ENCODE data around the gene IRF2. TPM values are rescaled to one million over a fixed set of nuclear protein-coding genes. Genes with fewer than 3 reads are reported as not detected.
A peak's percentile ranks its signal among the peaks of the same experiment; 100 is the strongest.

IRF2 gene
- total RNA-seq, 2 experiments from 2014 or later, result 11.4 to 14.9 TPM

DNA sequence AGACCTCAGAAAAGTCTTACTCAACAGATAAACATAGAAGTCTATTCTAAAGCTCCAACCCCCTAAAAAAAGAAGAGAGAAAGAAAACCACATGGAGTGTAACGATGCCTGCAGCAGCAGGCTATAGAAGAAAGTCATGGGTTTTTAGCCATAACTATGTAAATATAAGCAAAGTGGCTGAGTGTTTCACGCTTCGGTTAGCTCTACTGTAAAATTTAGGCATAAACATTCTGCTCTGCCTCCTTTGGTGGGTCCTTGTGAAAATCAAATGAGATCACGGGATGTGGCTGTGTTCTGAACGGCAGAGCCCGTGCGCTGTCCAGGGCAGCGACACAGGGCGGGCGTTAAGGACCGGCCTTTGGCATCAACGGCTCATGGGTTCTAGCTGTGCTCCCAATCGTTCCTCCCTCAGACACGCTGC lies 78.4 kb downstream of the IRF2 start:
- peaks cover 5% of the 10 kb centered on the region for H3K4me1 ChIP-seq (ENCODE audit: insufficient read depth, low read length)
- no peak overlapping the region for H3K4me3 Mint-ChIP-seq
- DNase-seq (no peak), ATAC-seq (ENCODE audit: poor library complexity) (no peak)
- H3K27ac ChIP-seq (ENCODE audit: low read depth in 1 of 2, low read length in 2 of 2), result no peak overlapping the region
- H3K27me3 ChIP-seq (ENCODE audit: control insufficient read depth in 1 of 2, insufficient read depth in 2 of 2, low read length in 2 of 2), result no peaks in the 10 kb centered on the region
- ChIA-PET CTCF (no interaction called here), POLR2A (no interaction called here)
- H3K9me3 ChIP-seq (ENCODE audit: control insufficient read depth in 1 of 2, insufficient read depth in 1 of 2, low read length in 2 of 2), result no peaks in the 10 kb centered on the region
- TF ChIP-seq, protein P1, sequence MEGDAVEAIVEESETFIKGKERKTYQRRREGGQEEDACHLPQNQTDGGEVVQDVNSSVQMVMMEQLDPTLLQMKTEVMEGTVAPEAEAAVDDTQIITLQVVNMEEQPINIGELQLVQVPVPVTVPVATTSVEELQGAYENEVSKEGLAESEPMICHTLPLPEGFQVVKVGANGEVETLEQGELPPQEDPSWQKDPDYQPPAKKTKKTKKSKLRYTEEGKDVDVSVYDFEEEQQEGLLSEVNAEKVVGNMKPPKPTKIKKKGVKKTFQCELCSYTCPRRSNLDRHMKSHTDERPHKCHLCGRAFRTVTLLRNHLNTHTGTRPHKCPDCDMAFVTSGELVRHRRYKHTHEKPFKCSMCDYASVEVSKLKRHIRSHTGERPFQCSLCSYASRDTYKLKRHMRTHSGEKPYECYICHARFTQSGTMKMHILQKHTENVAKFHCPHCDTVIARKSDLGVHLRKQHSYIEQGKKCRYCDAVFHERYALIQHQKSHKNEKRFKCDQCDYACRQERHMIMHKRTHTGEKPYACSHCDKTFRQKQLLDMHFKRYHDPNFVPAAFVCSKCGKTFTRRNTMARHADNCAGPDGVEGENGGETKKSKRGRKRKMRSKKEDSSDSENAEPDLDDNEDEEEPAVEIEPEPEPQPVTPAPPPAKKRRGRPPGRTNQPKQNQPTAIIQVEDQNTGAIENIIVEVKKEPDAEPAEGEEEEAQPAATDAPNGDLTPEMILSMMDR (IDR thresholded peaks at IDR 0.05), result no peak
- H3K4me1 Mint-ChIP-seq (ENCODE audit: low read depth), result peaks cover 7% of the 10 kb centered on the region
- H3K36me3 Mint-ChIP-seq (ENCODE audit: low read depth), result peaks cover 97% of the 10 kb centered on the region
- no peaks in the 10 kb centered on the region for H3K27me3 Mint-ChIP-seq
- H3K36me3 ChIP-seq (ENCODE audit: insufficient read depth, low read length), result peaks cover 94% of the 10 kb centered on the region
- no peak overlapping the region for H3K27ac Mint-ChIP-seq
- intact Hi-C loops (cut with DNase I, micrococcal nuclease), result no loop called here
- no peaks in the 10 kb centered on the region for H3K9me3 Mint-ChIP-seq
- H3K4me3 ChIP-seq (ENCODE audit: low read length), result no peak overlapping the region

DNA sequence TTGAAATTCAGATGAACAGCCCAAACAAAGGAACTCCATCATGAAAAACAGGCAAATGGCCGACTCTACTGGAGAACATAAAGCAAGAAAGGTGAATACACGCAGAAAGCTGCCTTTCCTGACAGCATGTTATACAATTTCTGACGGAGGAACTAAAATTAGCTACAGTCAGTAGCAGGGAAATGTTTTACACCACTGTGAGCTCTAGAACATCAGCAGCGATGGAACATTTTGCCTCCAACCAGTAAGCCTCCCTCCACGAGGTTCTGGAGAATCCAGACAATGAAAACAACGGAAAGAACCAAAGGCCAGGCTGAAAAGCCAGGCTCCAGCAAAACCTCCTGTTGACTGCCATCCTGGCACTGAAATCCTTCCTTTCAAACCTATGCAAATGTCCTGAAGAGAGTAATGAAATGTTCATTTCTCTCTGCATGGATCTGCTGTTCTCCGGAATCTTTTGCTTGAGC lies 78.9 kb downstream of the IRF2 start:
- Histone ChIP-seq H3K4me1 (ENCODE audit: insufficient read depth, low read length) (peaks cover 4% of the 10 kb centered on the region), H3K9me3 (ENCODE audit: control insufficient read depth in 1 of 2, insufficient read depth in 1 of 2, low read length in 2 of 2) (no peaks in the 10 kb centered on the region), H3K4me3 (ENCODE audit: low read length) (no peak overlapping the region), H3K36me3 (ENCODE audit: insufficient read depth, low read length) (peaks cover 94% of the 10 kb centered on the region), H3K27ac (ENCODE audit: low read depth in 1 of 2, low read length in 2 of 2) (no peak overlapping the region), H3K27me3 (ENCODE audit: control insufficient read depth in 1 of 2, insufficient read depth in 2 of 2, low read length in 2 of 2) (no peaks in the 10 kb centered on the region)
- peaks cover 7% of the 10 kb centered on the region for H3K4me1 Mint-ChIP-seq (ENCODE audit: low read depth)
- H3K9me3 Mint-ChIP-seq, result no peaks in the 10 kb centered on the region
- ChIA-PET POLR2A (no interaction called here), CTCF (no interaction called here)
- no peaks in the 10 kb centered on the region for H3K27me3 Mint-ChIP-seq
- TF ChIP-seq, protein P1 (IDR thresholded peaks at IDR 0.05), result no peak
- intact Hi-C loops (cut with DNase I, micrococcal nuclease), result no loop called here
- H3K36me3 Mint-ChIP-seq (ENCODE audit: low read depth), result peaks cover 97% of the 10 kb centered on the region
- DNase-seq, result no peak
- no peak overlapping the region for H3K4me3 Mint-ChIP-seq
- H3K27ac Mint-ChIP-seq, result no peak overlapping the region
- no peak for ATAC-seq (ENCODE audit: poor library complexity)

DNA sequence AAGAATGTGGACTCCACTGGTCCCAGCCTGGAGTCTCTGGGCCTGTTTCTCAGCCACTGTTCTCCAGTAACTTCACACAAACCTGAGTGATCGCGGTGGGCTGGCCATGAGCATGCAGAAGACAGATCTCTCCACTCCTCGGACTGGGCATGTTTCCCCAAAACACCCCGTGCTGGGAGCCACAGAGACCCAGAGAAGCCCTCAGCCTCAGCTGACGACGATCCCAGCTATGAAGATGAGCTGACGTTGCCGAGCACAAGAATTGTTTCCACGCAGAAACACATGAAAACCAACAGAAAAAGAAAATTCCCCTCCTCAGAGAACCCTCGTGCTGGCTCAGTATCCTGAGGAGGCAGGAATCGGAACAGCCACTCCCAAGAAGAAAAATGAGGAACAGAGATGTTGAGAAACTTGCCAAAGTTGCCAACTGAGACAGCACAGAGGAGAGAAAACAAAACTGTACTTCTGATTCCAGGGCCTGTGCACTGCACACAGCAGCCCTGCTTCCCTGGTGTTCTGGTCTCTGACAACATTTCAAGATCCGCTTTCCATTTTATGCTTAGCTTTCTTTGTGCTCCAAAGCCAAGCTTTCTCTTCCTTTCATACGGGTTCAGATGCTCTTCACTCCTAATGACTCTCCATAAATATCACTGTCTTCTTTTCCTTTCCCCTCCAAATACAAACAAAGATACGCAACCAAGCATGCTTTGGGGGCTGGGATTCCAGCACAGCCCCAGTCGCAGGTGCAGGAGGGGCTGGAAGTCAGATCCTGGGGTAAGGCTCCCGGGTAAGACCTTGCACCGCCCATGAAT lies 81.4 kb downstream of the IRF2 start:
- Mint-ChIP-seq H3K9me3 (no peaks in the 10 kb centered on the region), H3K36me3 (ENCODE audit: low read depth) (peaks cover 97% of the 10 kb centered on the region), H3K4me3 (no peak overlapping the region), H3K27me3 (no peaks in the 10 kb centered on the region), H3K4me1 (ENCODE audit: low read depth) (peaks cover 7% of the 10 kb centered on the region), H3K27ac (no peak overlapping the region)
- ChIA-PET CTCF (no interaction called here), POLR2A (no interaction called here)
- no peak overlapping the region for H3K27ac ChIP-seq (ENCODE audit: low read depth in 1 of 2, low read length in 2 of 2)
- no peak overlapping the region for H3K4me3 ChIP-seq (ENCODE audit: low read length)
- TF ChIP-seq, protein P1 (IDR thresholded peaks at IDR 0.05), result no peak
- no peaks in the 10 kb centered on the region for H3K27me3 ChIP-seq (ENCODE audit: control insufficient read depth in 1 of 2, insufficient read depth in 2 of 2, low read length in 2 of 2)
- ATAC-seq (ENCODE audit: poor library complexity), result no peak
- peak in 2 of 14 experiments; percentile 39 to 40 for DNase-seq
- H3K36me3 ChIP-seq (ENCODE audit: insufficient read depth, low read length), result peaks cover 97% of the 10 kb centered on the region
- peaks cover 4% of the 10 kb centered on the region for H3K4me1 ChIP-seq (ENCODE audit: insufficient read depth, low read length)
- intact Hi-C loops (cut with DNase I, micrococcal nuclease), result no loop called here
- no peaks in the 10 kb centered on the region for H3K9me3 ChIP-seq (ENCODE audit: control insufficient read depth in 1 of 2, insufficient read depth in 1 of 2, low read length in 2 of 2)
